Naive B cell (primary cell): ENCODE data around the gene REXO4. TPM values are rescaled to one million over a fixed set of nuclear protein-coding genes. Genes with fewer than 3 reads are reported as not detected.

ENCODE experiments used
- ATAC-seq, 2 donors: fragments of 150-1000 bp; cut with Tn5 transposase; 2 replicates each; pipeline ENCODE4 v1.10.0; 2021; ENCODE audit warnings: low read depth in 2 of 2, mild to moderate bottlenecking in 2 of 2, moderate library complexity in 2 of 2
- DNase-seq: peaks from one replicate; pipeline ENCODE4 v3.0.0; 2022
- H3K27ac Mint-ChIP-seq, 6 donors: one replicate each; pipeline ENCODE4 v1.8.0; 2020 to 2022; ENCODE audit warnings: mild to moderate bottlenecking in 6 of 6, mixed read lengths in 6 of 6, moderate library complexity in 5 of 6, inconsistent platforms in 2 of 6
- H3K27me3 Mint-ChIP-seq, 3 donors: one replicate each; pipeline ENCODE4 v1.8.0; 2021 to 2022; ENCODE audit warnings: mixed read lengths in 3 of 3, mild to moderate bottlenecking in 1 of 3
- H3K36me3 Mint-ChIP-seq, 2 donors: one replicate each; pipeline ENCODE4 v1.8.0; 2020 to 2022; ENCODE audit warnings: mixed read lengths in 2 of 2, inconsistent platforms in 1 of 2, mild to moderate bottlenecking in 1 of 2
- H3K4me1 Mint-ChIP-seq, 3 donors: one replicate each; pipeline ENCODE4 v1.8.0; 2020 to 2022; ENCODE audit warnings: mixed read lengths in 3 of 3, inconsistent platforms in 1 of 3, mild to moderate bottlenecking in 1 of 3, moderate library complexity in 1 of 3
- H3K4me3 Mint-ChIP-seq, 8 donors: one replicate each; pipeline ENCODE4 v1.8.0; 2020 to 2022; ENCODE audit warnings: mild to moderate bottlenecking in 8 of 8, mixed read lengths in 8 of 8, moderate library complexity in 8 of 8, inconsistent platforms in 2 of 8
- H3K9me3 Mint-ChIP-seq, 7 donors: one replicate each; pipeline ENCODE4 v1.8.0; 2020 to 2022; ENCODE audit warnings: mixed read lengths in 7 of 7, mild to moderate bottlenecking in 5 of 7, inconsistent platforms in 2 of 7, moderate library complexity in 1 of 7
- polyA plus RNA-seq, 6 donors: library from polyadenylated mRNA; unstranded; fragments of 300-500 nt; fragmentation: Illumina TruSeq; gene quantifications; one replicate each; pipeline ENCODE4 v1.2.3, GENCODE V29; 2021; ENCODE audit warnings: low read depth in 6 of 6

Gene REXO4
- polyA plus RNA-seq, 6 donors from 2014 or later = 4.3 to 27.7 (median 15.1) TPM

GRCh38 chr9:133374612-133375115, 43.1 kb downstream of the REXO4 start:
- Mint-ChIP-seq H3K27ac (peak overlapping the region; percentile 84 to 96 (median 93)), H3K36me3 (no peaks in the 10 kb centered on the region), H3K27me3 (no peaks in the 10 kb centered on the region), H3K4me3 (peak overlapping the region; percentile 90 to 96 (median 92)), H3K9me3 (no peaks in the 10 kb centered on the region), H3K4me1 (peaks cover 39 to 60% (median 54%) of the 10 kb centered on the region in 3 donors)
- ATAC-seq (no peak), DNase-seq (no peak)

GRCh38 chr9:133372144-133372543, 45.7 kb downstream of the REXO4 start:
- H3K4me1 Mint-ChIP-seq = peaks cover 52 to 73% (median 71%) of the 10 kb centered on the region in 3 donors
- H3K4me3 Mint-ChIP-seq = peak overlapping the region in 2 of 8 donors; percentile 25 to 71
- H3K36me3 Mint-ChIP-seq = no peaks in the 10 kb centered on the region
- ATAC-seq = no peak
- no peaks in the 10 kb centered on the region for H3K9me3 Mint-ChIP-seq
- H3K27me3 Mint-ChIP-seq = no peaks in the 10 kb centered on the region
- peak overlapping the region in 2 of 6 donors; percentile 49 to 60 for H3K27ac Mint-ChIP-seq
- DNase-seq = no peak

GRCh38 chr9:133371261-133371711, 46.5 kb downstream of the REXO4 start:
- no peak for ATAC-seq
- DNase-seq = no peak
- Mint-ChIP-seq H3K4me1 (peaks cover 52 to 71% (median 69%) of the 10 kb centered on the region in 3 donors), H3K27me3 (no peaks in the 10 kb centered on the region), H3K4me3 (peak overlapping the region in 5 of 8 donors; percentile 37 to 71 (median 63)), H3K9me3 (no peaks in the 10 kb centered on the region), H3K36me3 (no peaks in the 10 kb centered on the region), H3K27ac (peak overlapping the region in 5 of 6 donors; percentile 45 to 91 (median 83))

GRCh38 chr9:133370685-133371084, 47.1 kb downstream of the REXO4 start:
- Mint-ChIP-seq H3K27me3 (no peaks in the 10 kb centered on the region), H3K4me1 (peaks cover 52 to 71% (median 69%) of the 10 kb centered on the region in 3 donors), H3K9me3 (no peaks in the 10 kb centered on the region), H3K27ac (peak overlapping the region; percentile 11 to 91 (median 78)), H3K36me3 (no peaks in the 10 kb centered on the region), H3K4me3 (peak overlapping the region in 7 of 8 donors; percentile 27 to 71 (median 62))
- ATAC-seq (peak; percentile 29 to 36), DNase-seq (no peak)

- H3K9me3 Mint-ChIP-seq = no peaks in the 10 kb centered on the region
- no peak for DNase-seq
- peaks cover 48 to 67% (median 66%) of the 10 kb centered on the region in 3 donors for H3K4me1 Mint-ChIP-seq
- peak overlapping the region in 2 of 6 donors; percentile 36 to 39 for H3K27ac Mint-ChIP-seq
- no peaks in the 10 kb centered on the region for H3K36me3 Mint-ChIP-seq
- H3K4me3 Mint-ChIP-seq = peak overlapping the region in 2 of 8 donors; percentile 22 to 62
- H3K27me3 Mint-ChIP-seq = no peaks in the 10 kb centered on the region
- ATAC-seq = no peak
Observed at GRCh38 chr9:133369933-133370332, 47.9 kb downstream of the REXO4 start.

- no peak for ATAC-seq
- peak overlapping the region in 2 of 8 donors; percentile 29 to 75 for H3K4me3 Mint-ChIP-seq
- H3K27me3 Mint-ChIP-seq = no peaks in the 10 kb centered on the region
- no peaks in the 10 kb centered on the region for H3K9me3 Mint-ChIP-seq
- peaks cover 43 to 62% (median 62%) of the 10 kb centered on the region in 3 donors for H3K4me1 Mint-ChIP-seq
- no peaks in the 10 kb centered on the region for H3K36me3 Mint-ChIP-seq
- peak overlapping the region in 3 of 6 donors; percentile 9 to 39 (median 36) for H3K27ac Mint-ChIP-seq
- DNase-seq = no peak
Observed at GRCh38 chr9:133369422-133369821, 48.4 kb downstream of the REXO4 start.

- DNase-seq (no peak), ATAC-seq (no peak)
- H3K36me3 Mint-ChIP-seq = peaks cover 0 to 7% of the 10 kb centered on the region in 2 donors
- no peaks in the 10 kb centered on the region for H3K27me3 Mint-ChIP-seq
- no peak overlapping the region for H3K27ac Mint-ChIP-seq
- peak overlapping the region in 1 of 8 donors; percentile 69 for H3K4me3 Mint-ChIP-seq
- H3K9me3 Mint-ChIP-seq = no peaks in the 10 kb centered on the region
- peaks cover 43 to 53% (median 52%) of the 10 kb centered on the region in 3 donors for H3K4me1 Mint-ChIP-seq
Observed at GRCh38 chr9:133368249-133368881, 49.4 kb downstream of the REXO4 start.

GRCh38 chr9:133367778-133368177, 50.0 kb downstream of the REXO4 start:
- ATAC-seq (no peak), DNase-seq (no peak)
- Mint-ChIP-seq H3K4me1 (peaks cover 42 to 47% (median 46%) of the 10 kb centered on the region in 3 donors), H3K27ac (no peak overlapping the region), H3K9me3 (no peaks in the 10 kb centered on the region), H3K36me3 (peaks cover 0 to 9% of the 10 kb centered on the region in 2 donors), H3K4me3 (no peak overlapping the region), H3K27me3 (no peaks in the 10 kb centered on the region)

- no peaks in the 10 kb centered on the region for H3K27me3 Mint-ChIP-seq
- ATAC-seq = no peak
- peaks cover 0 to 9% of the 10 kb centered on the region in 2 donors for H3K36me3 Mint-ChIP-seq
- peaks cover 37 to 42% (median 41%) of the 10 kb centered on the region in 3 donors for H3K4me1 Mint-ChIP-seq
- H3K4me3 Mint-ChIP-seq = no peak overlapping the region
- no peaks in the 10 kb centered on the region for H3K9me3 Mint-ChIP-seq
- DNase-seq = no peak
- H3K27ac Mint-ChIP-seq = no peak overlapping the region
Observed at GRCh38 chr9:133367221-133367620, 50.6 kb downstream of the REXO4 start.

- no peak overlapping the region for H3K4me3 Mint-ChIP-seq
- H3K27ac Mint-ChIP-seq = peak overlapping the region in 1 of 6 donors; percentile 13
- H3K36me3 Mint-ChIP-seq = peaks cover 0 to 14% of the 10 kb centered on the region in 2 donors
- peaks cover 31 to 34% (median 33%) of the 10 kb centered on the region in 3 donors for H3K4me1 Mint-ChIP-seq
- ATAC-seq (no peak), DNase-seq (no peak)
- H3K9me3 Mint-ChIP-seq = no peaks in the 10 kb centered on the region
- H3K27me3 Mint-ChIP-seq = no peaks in the 10 kb centered on the region
Observed at GRCh38 chr9:133366435-133366834, 51.4 kb downstream of the REXO4 start.

GRCh38 chr9:133362359-133363044, 55.3 kb downstream of the REXO4 start:
- ATAC-seq = no peak
- peak overlapping the region in 1 of 8 donors; percentile 56 for H3K4me3 Mint-ChIP-seq
- peak overlapping the region in 2 of 6 donors; percentile 30 to 49 for H3K27ac Mint-ChIP-seq
- DNase-seq = no peak
- no peaks in the 10 kb centered on the region for H3K27me3 Mint-ChIP-seq
- no peaks in the 10 kb centered on the region for H3K9me3 Mint-ChIP-seq
- H3K36me3 Mint-ChIP-seq = peaks cover 0 to 16% of the 10 kb centered on the region in 2 donors
- peaks cover 16 to 23% (median 21%) of the 10 kb centered on the region in 3 donors for H3K4me1 Mint-ChIP-seq

- H3K9me3 Mint-ChIP-seq = no peaks in the 10 kb centered on the region
- H3K27ac Mint-ChIP-seq = no peak overlapping the region
- peaks cover 0 to 16% of the 10 kb centered on the region in 2 donors for H3K36me3 Mint-ChIP-seq
- DNase-seq (no peak), ATAC-seq (no peak)
- no peaks in the 10 kb centered on the region for H3K27me3 Mint-ChIP-seq
- H3K4me3 Mint-ChIP-seq = peak overlapping the region in 2 of 8 donors; percentile 22 to 56
- peaks cover 17 to 27% (median 23%) of the 10 kb centered on the region in 3 donors for H3K4me1 Mint-ChIP-seq
Observed at GRCh38 chr9:133361507-133362092, 56.2 kb downstream of the REXO4 start.
